Body of pancreas (tissue), 4 donors: ENCODE data around the gene ECHS1.

Source experiments
- CTCF ChIP-seq, 7 experiments: fragments of 450-650 bp in 4 of 7; fragments of 200-600 bp in 3 of 7; sonication (generic) in 3 of 7; IDR thresholded peaks; one replicate each; pipeline ENCODE4 v1.5.1; 2016 to 2019; ENCODE audit warnings: antibody characterized with exemption in 7 of 7
- POLR2A ChIP-seq, 3 donors: fragments of 450-650 bp; IDR thresholded peaks; one replicate each; pipeline ENCODE4 v1.6.1; 2016; ENCODE audit warnings: antibody characterized with exemption in 3 of 3, mild to moderate bottlenecking in 2 of 3

- no peak for TF ChIP-seq CTCF (IDR thresholded peaks at IDR 0.05)
- TF ChIP-seq POLR2A (IDR thresholded peaks at IDR 0.05) = no peak
Measured at GRCh38 chr10:133379801-133380666, 6.9 kb upstream of the ECHS1 start.
